ENCODE measurements around the gene VSIG1.

The VSIG1 gene

DNA sequence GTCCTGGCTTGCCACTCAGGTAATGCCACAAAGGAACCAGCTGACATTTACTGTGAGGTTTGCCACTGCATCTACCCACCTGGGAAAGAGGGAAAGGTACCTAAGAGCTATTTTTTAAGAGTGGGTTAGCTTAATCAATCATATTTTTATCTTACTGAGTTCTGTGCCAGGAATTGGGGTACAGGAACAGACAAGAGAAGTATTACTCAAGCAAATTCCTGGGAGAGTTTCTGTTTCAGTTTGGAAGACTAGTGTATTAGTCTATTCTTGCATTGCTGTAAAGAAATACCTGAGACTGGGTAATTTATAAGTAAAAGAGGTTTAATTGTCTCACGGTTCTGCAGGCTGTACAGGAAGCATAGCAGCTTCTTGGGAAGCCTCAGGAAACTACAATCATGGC is 23.3 kb downstream of the VSIG1 start:
- no peak for DNase-seq

- no peak for DNase-seq
Measured at GRCh38 chrX:108070891-108071290, 26.0 kb downstream of the VSIG1 start.

GRCh38 chrX:108071578-108071977 is 26.7 kb downstream of the VSIG1 start:
- no peak for DNase-seq

DNA sequence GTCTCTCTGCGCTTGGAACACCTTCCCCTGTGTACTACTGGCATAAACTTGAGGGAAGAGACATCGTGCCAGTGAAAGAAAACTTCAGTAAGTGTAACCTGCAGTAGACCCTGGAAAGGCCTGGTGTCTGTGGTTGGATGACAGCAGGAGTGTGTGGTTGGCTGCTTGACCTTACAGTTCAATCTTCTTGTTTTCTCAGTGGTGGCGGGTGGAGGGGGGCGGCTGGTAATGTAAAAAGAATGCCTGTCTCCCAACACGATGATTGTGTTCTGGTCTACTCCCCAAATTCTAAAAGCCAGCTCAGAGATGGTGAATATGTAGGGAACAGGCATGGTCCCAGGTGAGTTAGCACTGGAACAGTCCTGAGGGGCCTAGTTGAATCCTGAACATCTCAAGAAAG is 27.9 kb downstream of the VSIG1 start:
- no peak for DNase-seq

- no peak for DNase-seq
Measured at GRCh38 chrX:108081110-108081509, 36.2 kb downstream of the VSIG1 start.

- DNase-seq, result no peak
Measured at GRCh38 chrX:108087792-108088191, 42.9 kb downstream of the VSIG1 start.

GRCh38 chrX:108088511-108088910 is 43.6 kb downstream of the VSIG1 start:
- DNase-seq, result no peak

- no peak for DNase-seq
Measured at GRCh38 chrX:108090491-108091263, 45.8 kb downstream of the VSIG1 start.

DNA sequence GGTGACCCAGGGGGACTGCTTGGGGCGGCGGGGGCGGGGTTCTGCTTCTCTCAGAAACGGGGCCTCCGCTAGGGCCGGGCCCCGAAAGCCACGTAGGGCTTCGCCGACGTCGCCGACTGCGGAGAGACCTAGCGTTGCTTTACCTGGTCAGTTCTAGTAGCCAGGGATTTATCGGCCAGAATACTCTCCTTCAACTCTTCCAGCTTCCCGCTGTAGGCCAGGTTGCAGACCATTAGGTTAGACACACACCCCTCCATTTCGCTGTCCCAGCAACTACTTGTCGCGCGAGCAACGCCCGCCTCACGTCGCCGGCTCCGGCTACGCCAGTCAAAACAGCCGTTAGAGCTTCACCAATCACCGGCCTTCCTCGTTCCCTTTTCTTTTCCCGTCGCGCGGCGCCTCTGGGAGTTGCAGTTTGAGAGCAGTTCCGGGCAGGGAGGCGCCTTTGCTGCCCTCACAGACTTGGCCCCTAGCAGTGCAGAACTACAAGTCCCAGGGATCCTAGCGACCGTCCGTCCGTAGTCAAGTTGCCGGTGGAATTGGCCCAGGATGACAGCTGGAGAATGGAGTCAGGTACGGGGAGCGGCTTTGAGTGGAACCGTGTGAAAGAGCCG is 46.5 kb downstream of the VSIG1 start, which contains the start of the genes ATG4A and PSMD10:
Gene ATG4A, plus strand, starts transcription at position 515 of the 614 bp plus-strand sequence. Its CDS starts 49 bp downstream, at position 564.
Gene PSMD10, minus strand, starts transcription at position 279 of the 614 bp plus-strand sequence. Its CDS starts 22 bp downstream, at position 257.
- DNase-seq, result peak; percentile 86

GRCh38 chrX:108091878-108092291 is 47.0 kb downstream of the VSIG1 start:
- no peak for DNase-seq

- DNase-seq, result no peak
Measured at GRCh38 chrX:108097380-108097779, 52.5 kb downstream of the VSIG1 start.

DNA sequence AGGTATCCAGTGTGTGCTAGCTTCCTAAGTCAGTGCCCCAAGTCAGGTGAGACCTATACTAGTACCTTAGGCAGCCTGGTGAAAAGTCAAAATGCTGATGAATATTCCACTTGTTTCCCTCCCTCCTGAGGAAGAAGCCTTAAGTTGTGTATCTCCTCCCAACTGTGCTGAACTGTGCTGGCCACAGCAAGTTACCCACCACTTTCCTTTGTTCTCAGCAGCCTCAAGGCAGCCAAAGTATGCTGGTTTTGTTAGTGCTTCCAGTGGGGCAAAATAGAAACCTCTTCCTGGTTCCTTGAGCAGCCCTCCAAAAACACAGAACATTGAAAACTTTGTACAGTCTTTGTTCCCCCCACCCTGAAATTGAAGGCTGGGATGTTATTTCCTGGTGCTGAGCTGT is 60.6 kb downstream of the VSIG1 start:
- DNase-seq, result no peak

DNA sequence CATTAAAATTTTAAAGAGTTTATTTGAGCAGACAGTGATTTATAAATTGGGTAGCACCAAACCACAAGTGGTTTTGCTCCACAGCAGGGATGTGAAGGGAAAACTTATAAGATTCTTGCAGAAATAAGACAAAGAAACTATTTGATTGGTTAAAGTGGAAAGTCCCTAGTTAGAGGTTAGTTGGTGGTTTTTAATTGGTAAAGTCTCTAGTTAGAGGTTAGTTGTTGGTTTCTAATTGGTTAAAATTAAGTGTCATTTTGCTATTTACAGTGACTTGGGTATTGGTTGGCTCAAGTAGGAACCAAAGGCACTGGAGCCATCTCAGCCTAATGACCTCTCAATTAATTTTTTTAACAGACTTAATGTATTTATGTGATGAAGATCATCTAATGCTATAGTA is 69.7 kb downstream of the VSIG1 start:
- no peak for DNase-seq

DNA sequence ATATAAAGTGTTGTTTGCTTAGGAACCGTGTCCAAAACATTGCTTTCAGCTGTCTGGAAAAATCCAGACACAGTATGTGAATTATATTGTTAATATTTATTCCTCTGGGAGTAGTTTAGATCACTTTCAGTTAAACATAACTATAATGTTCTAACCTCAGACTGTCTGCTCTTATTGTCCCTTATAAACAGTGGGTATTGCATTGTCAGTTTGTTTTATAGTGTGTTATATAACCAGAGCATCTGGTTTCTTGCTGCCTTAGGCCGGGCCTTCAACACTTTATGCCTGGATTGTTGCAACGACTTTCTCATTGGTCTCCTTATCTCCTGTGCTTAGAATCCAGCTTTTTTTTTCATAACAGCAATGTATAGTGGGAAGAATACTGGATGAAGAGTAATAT is 73.1 kb downstream of the VSIG1 start:
- no peak for DNase-seq

GRCh38 chrX:108121291-108121690 is 76.4 kb downstream of the VSIG1 start:
- DNase-seq, result no peak

- DNase-seq, result no peak
Measured at GRCh38 chrX:108122748-108123147, 77.9 kb downstream of the VSIG1 start.

DNA sequence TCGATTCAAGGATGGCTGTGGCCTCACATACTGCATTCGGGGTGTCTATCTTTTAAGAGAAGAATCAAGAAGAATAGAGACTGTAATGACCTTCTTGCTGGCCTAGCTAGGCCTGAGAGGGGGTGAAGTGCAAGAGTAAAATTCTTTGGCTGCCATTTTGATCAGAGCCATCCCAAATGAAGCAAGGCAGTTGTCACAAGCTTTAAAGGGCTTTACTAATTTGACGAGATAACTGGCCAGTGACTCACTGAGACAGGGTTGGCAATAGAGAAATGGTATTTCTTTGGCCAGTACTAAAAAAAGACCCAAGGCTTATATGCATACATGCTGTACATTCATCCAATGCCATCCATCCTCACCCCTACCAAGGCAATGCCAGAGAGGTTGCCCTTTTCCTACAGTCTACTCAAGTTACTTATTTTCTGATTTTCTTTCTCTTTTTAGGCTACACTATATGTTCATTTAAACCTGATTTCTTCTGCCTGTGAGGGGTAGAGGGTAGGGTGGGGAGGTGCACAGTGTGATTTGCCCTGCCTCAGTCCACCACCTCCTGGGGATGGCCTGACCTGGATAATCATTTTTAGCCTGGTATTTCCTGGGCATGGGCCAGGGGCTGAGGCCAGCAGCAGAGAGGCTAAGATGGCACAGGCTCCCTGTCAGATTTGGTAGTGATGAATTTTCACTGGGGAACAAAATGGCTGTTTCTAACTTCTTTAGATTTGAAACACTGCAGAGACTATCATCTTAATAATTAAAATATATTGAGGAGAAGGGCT is 78.9 kb downstream of the VSIG1 start:
- no peak for DNase-seq

- no peak for DNase-seq
Measured at GRCh38 chrX:108126661-108127060, 81.8 kb downstream of the VSIG1 start.

- DNase-seq, result no peak
Measured at GRCh38 chrX:108127152-108127551, 82.3 kb downstream of the VSIG1 start.

Data from GF-D8 (cell line).